ENCODE results near the gene CAMK2N2. TPM values are rescaled to one million over a fixed set of nuclear protein-coding genes. Genes with fewer than 3 reads are reported as not detected.

The CAMK2N2 gene
- total and polyA plus RNA-seq, 9 of the 15 experiments (the other 6 are each of a cell fraction or from before 2014, with no cell fraction given) = 0.08 to 0.22 (median 0.11) TPM; not detected in 5

DNA sequence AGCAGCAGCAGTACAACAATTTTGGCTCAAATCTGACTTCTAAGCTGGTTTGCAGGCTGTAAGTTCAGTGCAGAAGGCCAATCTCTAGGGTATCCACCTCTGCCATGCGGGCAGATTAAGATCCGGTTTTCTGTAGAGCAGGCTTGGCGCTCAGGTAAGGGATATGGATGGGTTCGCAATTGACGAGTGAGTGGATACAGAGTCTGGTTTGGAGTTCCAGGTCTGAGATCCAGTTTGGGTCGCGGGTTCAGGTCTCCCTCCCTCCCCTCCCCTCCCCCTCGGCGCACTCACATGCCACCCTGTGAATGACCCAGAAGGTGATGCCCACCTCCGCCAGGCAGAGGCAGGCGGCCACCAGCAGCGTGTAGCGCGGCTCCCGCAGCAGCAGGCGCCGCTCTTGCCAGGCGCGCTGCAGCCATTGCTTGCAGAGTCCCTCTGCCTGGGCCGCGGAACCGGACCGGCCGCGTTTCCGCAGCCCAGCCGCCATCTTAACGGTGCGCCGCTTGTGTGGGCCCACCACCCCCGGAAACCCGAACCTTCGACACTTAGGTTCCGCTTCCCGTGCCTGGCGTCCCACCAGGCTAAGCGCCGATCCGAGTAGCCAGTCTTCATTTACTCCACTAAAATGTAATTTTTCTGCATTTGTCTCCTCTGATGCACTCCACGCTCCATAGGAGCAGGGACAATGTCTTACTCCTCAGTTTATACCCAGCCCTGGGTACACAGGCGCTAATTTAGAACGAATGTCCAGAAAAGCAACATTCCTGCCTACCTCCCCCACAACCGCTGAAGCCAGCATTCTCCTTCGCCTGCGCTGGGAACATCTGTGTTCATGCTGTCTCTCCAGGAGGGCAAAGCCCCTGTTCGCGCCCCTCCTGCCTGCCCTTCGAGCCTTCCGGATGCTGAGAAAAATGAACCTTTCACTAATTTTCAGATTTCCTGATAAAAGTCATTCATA, 12.6 kb downstream of the CAMK2N2 start, which contains the start of gene ALG3 (continued):
- no peak for TF ChIP-seq FOXK1 (CRISPR knock-in tag; IDR thresholded peaks at IDR 0.05; ENCODE audit: borderline replicate concordance)
- TF ChIP-seq HDAC3 (IDR thresholded peaks at IDR 0.05; ENCODE audit: borderline replicate concordance, partially characterized antibody) = no peak
- TF ChIP-seq, protein P1, sequence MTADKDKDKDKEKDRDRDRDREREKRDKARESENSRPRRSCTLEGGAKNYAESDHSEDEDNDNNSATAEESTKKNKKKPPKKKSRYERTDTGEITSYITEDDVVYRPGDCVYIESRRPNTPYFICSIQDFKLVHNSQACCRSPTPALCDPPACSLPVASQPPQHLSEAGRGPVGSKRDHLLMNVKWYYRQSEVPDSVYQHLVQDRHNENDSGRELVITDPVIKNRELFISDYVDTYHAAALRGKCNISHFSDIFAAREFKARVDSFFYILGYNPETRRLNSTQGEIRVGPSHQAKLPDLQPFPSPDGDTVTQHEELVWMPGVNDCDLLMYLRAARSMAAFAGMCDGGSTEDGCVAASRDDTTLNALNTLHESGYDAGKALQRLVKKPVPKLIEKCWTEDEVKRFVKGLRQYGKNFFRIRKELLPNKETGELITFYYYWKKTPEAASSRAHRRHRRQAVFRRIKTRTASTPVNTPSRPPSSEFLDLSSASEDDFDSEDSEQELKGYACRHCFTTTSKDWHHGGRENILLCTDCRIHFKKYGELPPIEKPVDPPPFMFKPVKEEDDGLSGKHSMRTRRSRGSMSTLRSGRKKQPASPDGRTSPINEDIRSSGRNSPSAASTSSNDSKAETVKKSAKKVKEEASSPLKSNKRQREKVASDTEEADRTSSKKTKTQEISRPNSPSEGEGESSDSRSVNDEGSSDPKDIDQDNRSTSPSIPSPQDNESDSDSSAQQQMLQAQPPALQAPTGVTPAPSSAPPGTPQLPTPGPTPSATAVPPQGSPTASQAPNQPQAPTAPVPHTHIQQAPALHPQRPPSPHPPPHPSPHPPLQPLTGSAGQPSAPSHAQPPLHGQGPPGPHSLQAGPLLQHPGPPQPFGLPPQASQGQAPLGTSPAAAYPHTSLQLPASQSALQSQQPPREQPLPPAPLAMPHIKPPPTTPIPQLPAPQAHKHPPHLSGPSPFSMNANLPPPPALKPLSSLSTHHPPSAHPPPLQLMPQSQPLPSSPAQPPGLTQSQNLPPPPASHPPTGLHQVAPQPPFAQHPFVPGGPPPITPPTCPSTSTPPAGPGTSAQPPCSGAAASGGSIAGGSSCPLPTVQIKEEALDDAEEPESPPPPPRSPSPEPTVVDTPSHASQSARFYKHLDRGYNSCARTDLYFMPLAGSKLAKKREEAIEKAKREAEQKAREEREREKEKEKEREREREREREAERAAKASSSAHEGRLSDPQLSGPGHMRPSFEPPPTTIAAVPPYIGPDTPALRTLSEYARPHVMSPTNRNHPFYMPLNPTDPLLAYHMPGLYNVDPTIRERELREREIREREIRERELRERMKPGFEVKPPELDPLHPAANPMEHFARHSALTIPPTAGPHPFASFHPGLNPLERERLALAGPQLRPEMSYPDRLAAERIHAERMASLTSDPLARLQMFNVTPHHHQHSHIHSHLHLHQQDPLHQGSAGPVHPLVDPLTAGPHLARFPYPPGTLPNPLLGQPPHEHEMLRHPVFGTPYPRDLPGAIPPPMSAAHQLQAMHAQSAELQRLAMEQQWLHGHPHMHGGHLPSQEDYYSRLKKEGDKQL (CRISPR knock-in tag; IDR thresholded peaks at IDR 0.05; ENCODE audit: borderline replicate concordance) = no peak
- TF ChIP-seq CREB1 (IDR thresholded peaks at IDR 0.05) = peak; percentile 60
- TF ChIP-seq CREB1 (CRISPR knock-in tag; IDR thresholded peaks at IDR 0.05) = no peak
- TF ChIP-seq, protein P2, sequence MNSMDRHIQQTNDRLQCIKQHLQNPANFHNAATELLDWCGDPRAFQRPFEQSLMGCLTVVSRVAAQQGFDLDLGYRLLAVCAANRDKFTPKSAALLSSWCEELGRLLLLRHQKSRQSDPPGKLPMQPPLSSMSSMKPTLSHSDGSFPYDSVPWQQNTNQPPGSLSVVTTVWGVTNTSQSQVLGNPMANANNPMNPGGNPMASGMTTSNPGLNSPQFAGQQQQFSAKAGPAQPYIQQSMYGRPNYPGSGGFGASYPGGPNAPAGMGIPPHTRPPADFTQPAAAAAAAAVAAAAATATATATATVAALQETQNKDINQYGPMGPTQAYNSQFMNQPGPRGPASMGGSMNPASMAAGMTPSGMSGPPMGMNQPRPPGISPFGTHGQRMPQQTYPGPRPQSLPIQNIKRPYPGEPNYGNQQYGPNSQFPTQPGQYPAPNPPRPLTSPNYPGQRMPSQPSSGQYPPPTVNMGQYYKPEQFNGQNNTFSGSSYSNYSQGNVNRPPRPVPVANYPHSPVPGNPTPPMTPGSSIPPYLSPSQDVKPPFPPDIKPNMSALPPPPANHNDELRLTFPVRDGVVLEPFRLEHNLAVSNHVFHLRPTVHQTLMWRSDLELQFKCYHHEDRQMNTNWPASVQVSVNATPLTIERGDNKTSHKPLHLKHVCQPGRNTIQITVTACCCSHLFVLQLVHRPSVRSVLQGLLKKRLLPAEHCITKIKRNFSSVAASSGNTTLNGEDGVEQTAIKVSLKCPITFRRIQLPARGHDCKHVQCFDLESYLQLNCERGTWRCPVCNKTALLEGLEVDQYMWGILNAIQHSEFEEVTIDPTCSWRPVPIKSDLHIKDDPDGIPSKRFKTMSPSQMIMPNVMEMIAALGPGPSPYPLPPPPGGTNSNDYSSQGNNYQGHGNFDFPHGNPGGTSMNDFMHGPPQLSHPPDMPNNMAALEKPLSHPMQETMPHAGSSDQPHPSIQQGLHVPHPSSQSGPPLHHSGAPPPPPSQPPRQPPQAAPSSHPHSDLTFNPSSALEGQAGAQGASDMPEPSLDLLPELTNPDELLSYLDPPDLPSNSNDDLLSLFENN (IDR thresholded peaks at IDR 0.05; ENCODE audit: low read depth in 2 of 2, low read length in 2 of 2) = no peak
- TF ChIP-seq NR4A1 (CRISPR knock-in tag; IDR thresholded peaks at IDR 0.05) = no peak
- 0 out of 2 replicates have a peak, but pooled peaks have one; percentile 48 for TF ChIP-seq NR4A1 (tag; IDR thresholded peaks at IDR 0.05)
- TF ChIP-seq ZNF79 (CRISPR knock-in tag; IDR thresholded peaks at IDR 0.05; ENCODE audit: low read depth) = no peak
- TF ChIP-seq SPI1 (IDR thresholded peaks at IDR 0.05; ENCODE audit: borderline replicate concordance, low read depth, low read length) = no peak
- TF ChIP-seq FOXJ2 (tag; IDR thresholded peaks at IDR 0.05) = no peak

All from K562 (cell line).